Mesendoderm (in vitro differentiated cells): ENCODE results near the gene DNAH8.
A peak's percentile ranks its signal among the peaks of the same experiment; 100 is the strongest.

ENCODE experiments used
- DNase-seq: peaks from one replicate; pipeline ENCODE4 v3.0.0; 2013
- H2AK5ac ChIP-seq: 2 replicates; pipeline ENCODE4 v1.6.1; 2013; ENCODE audit warnings: low read length, inconsistent platforms
- H2BK120ac ChIP-seq: 2 replicates; pipeline ENCODE4 v1.6.1; 2013; ENCODE audit warnings: low read depth, mild to moderate bottlenecking, low read length, moderate library complexity, mixed read lengths
- H2BK15ac ChIP-seq: replicated peaks from 2 replicates; pipeline ENCODE4 v1.6.1; 2013; ENCODE audit warnings: low read depth, mild to moderate bottlenecking, moderate library complexity
- H2BK5ac ChIP-seq: 2 replicates; pipeline ENCODE4 v1.6.1; 2013; ENCODE audit warnings: low read length, inconsistent platforms
- H3K18ac ChIP-seq: 2 replicates; pipeline ENCODE4 v1.6.1; 2013; ENCODE audit warnings: mild to moderate bottlenecking, low read length, mixed read lengths
- H3K23ac ChIP-seq: one replicate; pipeline ENCODE4 v1.6.1; 2013; ENCODE audit warnings: low read length
- H3K27ac ChIP-seq: 2 replicates; pipeline ENCODE4 v1.5.1; 2013; ENCODE audit warnings: low read depth, mild to moderate bottlenecking, inconsistent platforms, low read length, moderate library complexity
- H3K27me3 ChIP-seq: 2 replicates; pipeline ENCODE4 v1.6.1; 2013; ENCODE audit warnings: low read length, control low read depth, mild to moderate bottlenecking, inconsistent platforms; ENCODE audit not compliant: insufficient read depth, poor library complexity
- H3K36me3 ChIP-seq: 2 replicates; pipeline ENCODE4 v1.6.1; 2013; ENCODE audit warnings: low read length, inconsistent platforms; ENCODE audit not compliant: control insufficient read depth, insufficient read depth
- H3K4ac ChIP-seq: one replicate; pipeline ENCODE4 v1.6.1; 2013; ENCODE audit warnings: low read depth, mild to moderate bottlenecking, low read length, moderate library complexity
- H3K4me1 ChIP-seq: 2 replicates; pipeline ENCODE4 v1.6.1; 2013; ENCODE audit warnings: low read depth, low read length, inconsistent platforms; ENCODE audit not compliant: control insufficient read depth
- H3K4me2 ChIP-seq: 2 replicates; pipeline ENCODE4 v1.6.1; 2013; ENCODE audit warnings: low read length
- H3K4me3 ChIP-seq: 2 replicates; pipeline ENCODE4 v1.5.1; 2013; ENCODE audit warnings: mild to moderate bottlenecking, low read length
- H3K56ac ChIP-seq: one replicate; pipeline ENCODE4 v1.6.1; 2013; ENCODE audit warnings: low read length
- H3K79me1 ChIP-seq: 2 replicates; pipeline ENCODE4 v1.6.1; 2013; ENCODE audit warnings: low read length, inconsistent platforms
- H3K79me2 ChIP-seq: 2 replicates; pipeline ENCODE4 v1.6.1; 2013; ENCODE audit warnings: mild to moderate bottlenecking, low read length; ENCODE audit not compliant: control insufficient read depth, insufficient read depth
- H3K9ac ChIP-seq: 2 replicates; pipeline ENCODE4 v1.6.1; 2013; ENCODE audit warnings: low read length, inconsistent platforms
- H4K5ac ChIP-seq: one replicate; pipeline ENCODE4 v1.6.1; 2013; ENCODE audit warnings: low read length
- H4K8ac ChIP-seq: one replicate; pipeline ENCODE4 v1.6.1; 2013; ENCODE audit warnings: low read depth, mild to moderate bottlenecking, control low read depth, low read length, moderate library complexity
- WGBS: extraction: QIAGEN DNeasy Blood & Tissue Kit; methylation state at CpG from one replicate; pipeline ENCODE4 v1.1.7; 2013; ENCODE audit warnings: low lambda C conversion rate, missing lambda C conversion rate; ENCODE audit not compliant: insufficient coverage; ENCODE audit errors: extremely low coverage; 5-methylcytosine and 5-hydroxymethylcytosine counted together

The DNAH8 gene

DNA sequence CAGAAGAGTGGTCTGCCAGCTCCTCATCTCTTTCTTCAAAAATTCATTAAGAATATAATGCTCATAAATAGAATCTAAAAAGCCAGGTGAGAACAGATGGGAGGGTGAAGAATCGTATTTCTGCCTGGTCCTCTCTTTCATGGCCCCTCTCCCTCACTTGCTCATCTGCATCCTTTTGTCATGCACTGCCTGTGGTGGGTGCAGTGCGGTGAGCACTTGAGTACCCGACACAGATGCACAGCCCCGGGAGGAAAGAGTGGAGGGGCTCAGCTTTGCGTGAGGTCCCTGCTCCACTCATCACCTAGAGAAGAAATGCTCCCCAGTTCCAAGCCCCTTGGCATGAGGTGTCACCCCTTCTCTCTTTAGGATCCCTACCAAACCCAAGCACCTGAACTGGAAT is 275.4 kb downstream of the DNAH8 start:
- no peak overlapping the region for H4K5ac ChIP-seq

DNA sequence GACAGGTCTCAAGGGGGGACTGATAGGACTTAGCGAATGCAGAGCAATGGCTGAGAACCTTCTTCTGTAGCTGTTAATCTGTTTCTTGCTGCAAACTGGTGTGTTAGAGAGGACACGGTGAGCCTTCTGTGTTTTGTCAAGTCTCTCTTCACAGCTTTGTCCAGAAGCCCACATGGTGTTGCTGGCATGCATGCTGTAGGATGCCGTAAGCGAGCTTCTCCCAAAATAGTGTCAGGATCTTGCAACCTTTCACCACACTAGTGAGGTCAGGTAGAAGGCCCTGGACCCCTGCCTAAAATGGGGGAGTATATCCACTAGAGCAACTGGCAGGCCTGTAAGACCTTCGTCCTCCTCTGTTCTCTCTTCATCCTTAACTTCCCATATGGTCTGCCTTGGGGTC is 281.6 kb downstream of the DNAH8 start:
- Histone ChIP-seq H3K4me1 (no peaks in the 10 kb centered on the region), H2BK5ac (no peak overlapping the region), H3K4me3 (no peak overlapping the region), H3K27ac (no peak overlapping the region), H2AK5ac (no peak overlapping the region), H3K9ac (no peak overlapping the region), H2BK120ac (no peak overlapping the region), H2BK15ac (no peak overlapping the region), H3K56ac (no peak overlapping the region), H4K5ac (no peak overlapping the region), H4K8ac (no peak overlapping the region), H3K4ac (no peak overlapping the region), H3K23ac (no peak overlapping the region), H3K79me1 (no peaks in the 10 kb centered on the region), H3K4me2 (no peak overlapping the region), H3K27me3 (no peaks in the 10 kb centered on the region), H3K18ac (no peak overlapping the region), H3K79me2 (no peaks in the 10 kb centered on the region), H3K36me3 (no peaks in the 10 kb centered on the region)
- no CpG with 5 or more reads among the region's 5 CpGs for WGBS
- DNase-seq = no peak

More for the DNA sequence above, 275.4 kb downstream of the DNAH8 start:
- Histone ChIP-seq H3K27me3 (no peaks in the 10 kb centered on the region), H3K4me3 (no peak overlapping the region), H3K18ac (no peak overlapping the region), H3K36me3 (no peaks in the 10 kb centered on the region), H3K56ac (no peak overlapping the region), H2BK15ac (no peak overlapping the region), H2BK5ac (no peak overlapping the region), H4K8ac (no peak overlapping the region), H3K23ac (no peak overlapping the region), H2BK120ac (no peak overlapping the region), H3K4ac (no peak overlapping the region), H3K4me2 (no peak overlapping the region), H3K79me2 (no peaks in the 10 kb centered on the region), H2AK5ac (no peak overlapping the region), H3K4me1 (no peaks in the 10 kb centered on the region), H3K79me1 (no peaks in the 10 kb centered on the region), H3K27ac (no peak overlapping the region), H3K9ac (no peak overlapping the region)
- WGBS = no CpG with 5 or more reads among the region's 5 CpGs
- no peak for DNase-seq

DNA sequence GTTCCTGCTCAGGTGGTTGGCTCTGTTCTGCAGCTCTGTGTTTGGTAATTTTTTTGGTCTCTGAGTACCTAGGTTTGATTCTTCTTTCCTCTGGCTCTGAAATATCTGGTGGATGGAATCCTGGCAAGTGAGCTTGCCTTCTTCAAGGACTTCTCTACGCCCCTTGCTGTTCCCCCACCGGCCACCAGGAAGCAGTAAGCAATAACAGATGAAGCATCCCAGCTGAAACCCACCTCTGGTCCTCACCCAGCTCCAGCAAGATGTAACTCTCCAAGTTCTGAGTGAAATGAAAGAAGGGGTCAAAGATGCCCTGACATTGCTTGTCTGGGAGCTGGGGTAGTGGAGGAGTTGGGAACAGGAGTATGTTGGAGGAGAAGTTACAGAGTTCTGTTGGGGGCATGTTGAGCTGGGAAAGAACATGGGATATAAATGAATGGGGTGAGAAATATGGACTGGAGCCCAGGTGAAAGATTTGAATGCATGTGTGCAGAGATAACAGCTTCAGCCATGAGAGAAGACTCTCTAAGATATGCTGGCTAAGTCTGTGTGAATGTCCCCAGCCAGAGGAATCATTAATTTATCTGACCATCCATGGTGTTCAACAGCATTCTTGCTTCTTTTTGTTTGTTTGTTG is 282.1 kb downstream of the DNAH8 start:
- Histone ChIP-seq H2BK15ac (no peak overlapping the region), H3K18ac (no peak overlapping the region), H3K4ac (no peak overlapping the region), H3K79me2 (no peaks in the 10 kb centered on the region), H2BK5ac (no peak overlapping the region), H3K27ac (no peak overlapping the region), H2AK5ac (no peak overlapping the region), H3K4me2 (no peak overlapping the region), H3K4me3 (no peak overlapping the region), H3K36me3 (no peaks in the 10 kb centered on the region), H3K27me3 (no peaks in the 10 kb centered on the region), H3K9ac (no peak overlapping the region), H4K5ac (no peak overlapping the region), H4K8ac (no peak overlapping the region), H3K79me1 (no peaks in the 10 kb centered on the region), H3K4me1 (no peaks in the 10 kb centered on the region), H3K56ac (no peak overlapping the region), H3K23ac (no peak overlapping the region), H2BK120ac (no peak overlapping the region)
- WGBS = no CpG with 5 or more reads among the region's 2 CpGs
- peak; percentile 81 for DNase-seq

DNA sequence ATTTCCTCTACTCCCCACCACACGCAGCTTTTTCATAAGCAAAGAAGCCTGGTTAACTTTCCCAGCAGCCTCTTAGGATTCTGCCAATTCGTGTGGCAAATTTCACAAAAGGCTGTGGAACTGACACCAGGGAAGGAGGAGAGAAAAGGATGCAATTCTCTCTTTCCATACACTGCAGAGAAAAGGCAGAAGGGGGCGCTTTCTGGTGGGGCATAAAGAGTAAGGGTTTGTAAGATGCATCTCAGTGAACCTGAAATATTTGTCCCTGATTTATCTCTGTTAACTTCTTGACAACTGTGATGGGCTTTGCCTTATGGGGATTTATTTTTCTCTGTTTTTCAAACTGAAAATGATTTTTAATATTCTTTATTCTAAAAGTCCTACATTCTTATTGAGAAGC is 288.0 kb downstream of the DNAH8 start:
- H3K79me1 ChIP-seq = no peaks in the 10 kb centered on the region
- H3K79me2 ChIP-seq = no peaks in the 10 kb centered on the region
- WGBS = no CpG with 5 or more reads among the region's 3 CpGs
- H2BK120ac ChIP-seq = no peak overlapping the region
- H3K9ac ChIP-seq = no peak overlapping the region
- H3K23ac ChIP-seq = no peak overlapping the region
- no peak overlapping the region for H3K56ac ChIP-seq
- H3K18ac ChIP-seq = no peak overlapping the region
- no peak overlapping the region for H2BK5ac ChIP-seq
- H3K4me3 ChIP-seq = no peak overlapping the region
- H3K27me3 ChIP-seq = no peaks in the 10 kb centered on the region
- no peak overlapping the region for H4K8ac ChIP-seq
- no peak overlapping the region for H4K5ac ChIP-seq
- peaks cover under 1% of the 10 kb centered on the region for H3K4me1 ChIP-seq
- H2AK5ac ChIP-seq = no peak overlapping the region
- H3K4ac ChIP-seq = no peak overlapping the region
- H3K27ac ChIP-seq = no peak overlapping the region
- DNase-seq = peak; percentile 58
- H3K4me2 ChIP-seq = no peak overlapping the region
- no peak overlapping the region for H2BK15ac ChIP-seq
- no peaks in the 10 kb centered on the region for H3K36me3 ChIP-seq

DNA sequence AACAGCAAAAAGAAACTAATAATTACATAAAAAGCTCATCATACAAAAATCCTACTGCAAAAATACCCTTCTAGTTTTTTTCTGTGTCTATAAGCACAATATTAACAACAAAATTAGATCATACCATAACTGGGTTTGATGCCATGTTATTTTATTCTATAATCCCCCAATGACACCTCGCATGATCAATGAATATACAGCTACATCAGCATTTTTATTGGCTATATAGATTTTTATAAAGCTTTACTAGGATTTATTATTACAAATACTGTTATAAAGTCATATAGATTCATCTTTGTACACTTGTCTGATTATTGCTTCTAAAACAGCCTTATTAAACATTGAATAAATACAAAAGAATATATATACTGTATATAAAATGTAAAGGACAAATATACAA is 288.4 kb downstream of the DNAH8 start:
- Histone ChIP-seq H3K56ac (no peak overlapping the region), H2BK15ac (no peak overlapping the region), H3K27ac (no peak overlapping the region), H3K4me3 (no peak overlapping the region), H3K4me2 (no peak overlapping the region), H2BK5ac (no peak overlapping the region), H3K4ac (no peak overlapping the region), H2BK120ac (no peak overlapping the region), H3K36me3 (no peaks in the 10 kb centered on the region), H4K8ac (no peak overlapping the region), H3K23ac (no peak overlapping the region), H3K79me1 (no peaks in the 10 kb centered on the region), H3K79me2 (no peaks in the 10 kb centered on the region), H4K5ac (no peak overlapping the region), H3K27me3 (no peaks in the 10 kb centered on the region), H2AK5ac (no peak overlapping the region), H3K18ac (no peak overlapping the region), H3K9ac (no peak overlapping the region), H3K4me1 (peaks cover 4% of the 10 kb centered on the region)
- no peak for DNase-seq
- WGBS = no CpG with 5 or more reads among the region's 1 CpG

DNA sequence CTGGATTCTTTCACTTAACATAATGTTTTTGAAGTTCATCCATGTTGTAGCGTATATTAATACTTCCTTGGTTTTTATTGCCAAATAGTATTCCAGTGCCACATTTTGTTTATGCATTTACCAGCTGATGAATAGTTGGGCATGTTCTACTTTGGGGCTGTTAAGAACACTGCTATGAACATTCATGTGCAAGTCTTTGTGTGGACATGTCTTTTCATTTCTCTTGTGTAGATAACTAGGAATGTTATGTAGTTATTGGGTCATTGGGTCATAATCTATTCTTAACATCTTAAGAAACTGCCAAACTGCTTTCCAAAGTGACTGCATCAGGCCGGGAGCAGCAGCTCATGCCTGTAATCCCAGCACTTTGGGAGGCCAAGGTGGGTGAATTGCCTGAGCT is 289.7 kb downstream of the DNAH8 start:
- H4K5ac ChIP-seq = no peak overlapping the region
- WGBS = no CpG with 5 or more reads among the region's 2 CpGs
- no peak overlapping the region for H3K9ac ChIP-seq
- no peak overlapping the region for H2AK5ac ChIP-seq
- DNase-seq = no peak
- no peaks in the 10 kb centered on the region for H3K36me3 ChIP-seq
- peaks cover 4% of the 10 kb centered on the region for H3K4me1 ChIP-seq
- H2BK120ac ChIP-seq = no peak overlapping the region
- no peak overlapping the region for H4K8ac ChIP-seq
- H3K18ac ChIP-seq = no peak overlapping the region
- no peak overlapping the region for H3K23ac ChIP-seq
- H3K27me3 ChIP-seq = no peaks in the 10 kb centered on the region
- no peak overlapping the region for H2BK5ac ChIP-seq
- no peak overlapping the region for H3K56ac ChIP-seq
- no peak overlapping the region for H3K27ac ChIP-seq
- no peaks in the 10 kb centered on the region for H3K79me1 ChIP-seq
- no peak overlapping the region for H2BK15ac ChIP-seq
- H3K4me2 ChIP-seq = no peak overlapping the region
- H3K4ac ChIP-seq = no peak overlapping the region
- no peak overlapping the region for H3K4me3 ChIP-seq
- no peaks in the 10 kb centered on the region for H3K79me2 ChIP-seq
